A549 (cell line): ENCODE measurements around the gene MFNG. TPM values are rescaled to one million over a fixed set of nuclear protein-coding genes. Genes with fewer than 3 reads are reported as not detected.

Experiments used
- ATAC-seq, 2 experiments: fragments of 200-7000 bp in 1 of 2; fragments of >200 bp in 1 of 2; cut with Nextera tagmentation in 1 of 2; cut with Tn5 transposase in 1 of 2; 3 replicates each; pipeline versions ENCODE4 v1.8.0 to v1.9.1; 2018 to 2020; ENCODE audit warnings: mild to moderate bottlenecking in 1 of 2, moderate library complexity in 1 of 2
- CTCF ChIA-PET: fragments of 300-600 bp; sonication (Branson Sonifier 250); formaldehyde crosslinking; extraction: SDS; loops from one replicate; lab custom pipeline; 2021; ENCODE audit warnings: antibody characterized with exemption, inconsistent platforms; lab: Yijun Ruan, JAX
- POLR2A ChIA-PET: fragments of 350-600 bp; formaldehyde crosslinking; extraction: SDS; loops from one replicate; lab custom pipeline; 2021; ENCODE audit warnings: antibody characterized with exemption, inconsistent platforms; lab: Yijun Ruan, JAX
- DNase-seq, 2 experiments: peaks; one replicate each; pipeline versions ENCODE4 v3.0.0 to v3.0.0-alpha.2; 2011 to 2016; ENCODE audit warnings: low read depth in 1 of 2, low spot score in 1 of 2
- FAIRE-seq: peaks from 2 replicates; lab custom pipeline; 2011; peaks lifted over from hg19 to GRCh38; lab: Jason Lieb, UNC
- H3K27ac ChIP-seq, 2 experiments: fragments of >200 bp; sonication (Bioruptor Twin); formaldehyde crosslinking; 3 replicates each; pipeline ENCODE4 v1.5.1; 2016 to 2017
- H3K4me1 ChIP-seq: fragments of >200 bp; sonication (Bioruptor Twin); formaldehyde crosslinking; 3 replicates; pipeline ENCODE4 v1.6.1; 2016
- H3K4me2 ChIP-seq: fragments of >200 bp; sonication (Bioruptor Twin); formaldehyde crosslinking; 3 replicates; pipeline ENCODE4 v1.6.1; 2016
- H3K4me3 ChIP-seq: fragments of >200 bp; sonication (Bioruptor Twin); formaldehyde crosslinking; 3 replicates; pipeline ENCODE4 v1.5.1; 2016
- H3K9me3 ChIP-seq: fragments of >200 bp; sonication (Bioruptor Twin); formaldehyde crosslinking; 3 replicates; pipeline ENCODE4 v1.6.1; 2016
- CBX2 ChIP-seq: fragments of 200-600 bp; sonication (generic); IDR thresholded peaks from 2 replicates; pipeline ENCODE4 v1.6.1; 2016; ENCODE audit warnings: low read depth, mild to moderate bottlenecking, borderline replicate concordance
- CHD4 ChIP-seq: fragments of 200-600 bp; sonication (generic); IDR thresholded peaks from 2 replicates; pipeline ENCODE4 v1.6.1; 2016; ENCODE audit warnings: antibody characterized with exemption, mild to moderate bottlenecking, borderline replicate concordance
- EHF ChIP-seq: fragments of 250-450 bp; sonication (Bioruptor Pico); IDR thresholded peaks from 2 replicates; pipeline ENCODE4 v1.5.0; 2020; ENCODE audit warnings: mild to moderate bottlenecking
- ELK1 ChIP-seq: fragments of 150-350 bp; IDR thresholded peaks from 2 replicates; pipeline ENCODE4 v1.6.1; 2014; ENCODE audit warnings: low read depth, mild to moderate bottlenecking, low read length
- EP300 ChIP-seq, 2 experiments: fragments of >200 bp; sonication (Bioruptor Twin); formaldehyde crosslinking; IDR thresholded peaks; 2 replicates in 1 of 2; 3 replicates in 1 of 2; pipeline ENCODE4 v1.6.1; 2016 to 2017
- FOSL2 ChIP-seq, 2 experiments: fragments of 450-650 bp in 1 of 2; fragments of >200 bp in 1 of 2; sonication (Bioruptor Twin) in 1 of 2; formaldehyde crosslinking; IDR thresholded peaks; 2 replicates each; pipeline versions ENCODE4 v1.5.0 to v1.6.1; 2016 to 2020; ENCODE audit warnings: mild to moderate bottlenecking in 1 of 2, moderate library complexity in 1 of 2
- GATA3 ChIP-seq: IDR thresholded peaks from 2 replicates; pipeline ENCODE4 v1.6.1; 2012; ENCODE audit warnings: borderline replicate concordance
- HDAC2 ChIP-seq: fragments of 200-600 bp; sonication (generic); IDR thresholded peaks from 2 replicates; pipeline ENCODE4 v1.6.1; 2016
- KDM1A ChIP-seq: fragments of 200-600 bp; sonication (generic); IDR thresholded peaks from 2 replicates; pipeline ENCODE4 v1.6.1; 2016; ENCODE audit warnings: low read depth, mild to moderate bottlenecking
- MAFK ChIP-seq: fragments of 450-650 bp; IDR thresholded peaks from 2 replicates; pipeline ENCODE4 v1.6.1; 2014; ENCODE audit not compliant: partially characterized antibody
- MAX ChIP-seq: IDR thresholded peaks from 2 replicates; pipeline ENCODE4 v1.6.1; 2012
- MAZ ChIP-seq: fragments of 150-350 bp; IDR thresholded peaks from 2 replicates; pipeline ENCODE4 v1.6.1; 2014; ENCODE audit warnings: antibody characterized with exemption, low read depth, low read length, borderline replicate concordance
- MYC ChIP-seq: IDR thresholded peaks from 2 replicates; pipeline ENCODE4 v1.6.1; 2012; ENCODE audit warnings: mild to moderate bottlenecking, inconsistent platforms, low read length, improper control_type of control experiment, borderline replicate concordance
- NFE2L2 ChIP-seq: fragments of 150-350 bp; conservative IDR thresholded peaks from 2 replicates; pipeline ENCODE4 v1.6.1; 2014; ENCODE audit warnings: low read length
- PBX3 ChIP-seq: IDR thresholded peaks from 2 replicates; pipeline ENCODE4 v1.6.1; 2012
- POLR2A ChIP-seq: IDR thresholded peaks from 2 replicates; pipeline ENCODE4 v1.6.1; 2012; ENCODE audit warnings: mild to moderate bottlenecking, low read length
- TFCP2L1 ChIP-seq: fragments of 250-450 bp; sonication (Bioruptor Pico); IDR thresholded peaks from 2 replicates; pipeline ENCODE4 v1.5.0; 2021; ENCODE audit warnings: mild to moderate bottlenecking
- TP53 ChIP-seq: fragments of 250-450 bp; sonication (Bioruptor Pico); IDR thresholded peaks from 2 replicates; pipeline ENCODE4 v1.5.0; 2021; ENCODE audit warnings: mild to moderate bottlenecking, moderate library complexity
- ZFP36 ChIP-seq: fragments of 450-650 bp; IDR thresholded peaks from 2 replicates; pipeline ENCODE4 v1.6.1; 2014; ENCODE audit warnings: borderline replicate concordance; ENCODE audit not compliant: partially characterized antibody
- ZSCAN20 ChIP-seq: fragments of 250-450 bp; sonication (Bioruptor Pico); IDR thresholded peaks from 2 replicates; pipeline ENCODE4 v1.8.0; 2022; ENCODE audit warnings: mild to moderate bottlenecking, moderate library complexity
- WGBS: methylation state at CpG from one replicate; pipeline ENCODE4 v1.1.6; 2017; ENCODE audit errors: missing lambda C conversion rate; 5-methylcytosine and 5-hydroxymethylcytosine counted together
- polyA plus RNA-seq, 4 experiments: library from polyadenylated mRNA; depleted of rRNA in 3 of 4; stranded (reverse); fragments of >200 nt; fragmentation: RNase III in 1 of 4; extraction: RNeasy Plus Mini Kit Qiagen cat#74134 plus additional on column Dnase treatment in 1 of 4; gene quantifications; 2 replicates in 3 of 4; 3 replicates in 1 of 4; pipeline ENCODE4 v1.2.3, GENCODE V29; 2011 to 2017
- TF ChIP-seq, protein P1 (sequence below): IDR thresholded peaks from 2 replicates; pipeline ENCODE4 v1.6.1; 2012; ENCODE audit warnings: low read depth, borderline replicate concordance

Gene MFNG
- polyA plus RNA-seq, 2 of the 4 experiments (the other 2 are of a cell fraction): 1.2 to 1.8 TPM

GRCh38 chr22:37516456-37516855 lies 30.3 kb upstream of the MFNG start:
- H3K9me3 ChIP-seq: no peaks in the 10 kb centered on the region
- CTCF ChIA-PET: interaction anchor here (0.9 to 1.4 kb wide), 2 partner anchors 22 to 46 kb away, joined by 3 to 4 read pairs; no protein-coding TSS in a partner anchor
- FAIRE-seq (no peak), DNase-seq (no peak), ATAC-seq (no peak)
- WGBS: 87% methylated on average over 1 of the region's 1 CpG
- peaks cover 36% of the 10 kb centered on the region for H3K4me1 ChIP-seq
- POLR2A ChIA-PET: no interaction called here
- no peak overlapping the region for H3K4me3 ChIP-seq
- H3K27ac ChIP-seq: no peak overlapping the region
- TF ChIP-seq NFE2L2 (no peak), ELK1 (no peak), PBX3 (no peak), CBX2 (no peak), KDM1A (no peak), CHD4 (no peak), POLR2A (no peak), EP300 (IDR thresholded peaks at IDR 0.05) (no peak), TFCP2L1 (CRISPR knock-in tag) (no peak), MAX (no peak), MYC (no peak), HDAC2 (no peak), ZFP36 (no peak), MAZ (no peak), FOSL2 (IDR thresholded peaks at IDR 0.05) (no peak), FOSL2 (CRISPR knock-in tag; IDR thresholded peaks at IDR 0.05) (no peak), ZSCAN20 (no peak)
- TF ChIP-seq, protein P1, sequence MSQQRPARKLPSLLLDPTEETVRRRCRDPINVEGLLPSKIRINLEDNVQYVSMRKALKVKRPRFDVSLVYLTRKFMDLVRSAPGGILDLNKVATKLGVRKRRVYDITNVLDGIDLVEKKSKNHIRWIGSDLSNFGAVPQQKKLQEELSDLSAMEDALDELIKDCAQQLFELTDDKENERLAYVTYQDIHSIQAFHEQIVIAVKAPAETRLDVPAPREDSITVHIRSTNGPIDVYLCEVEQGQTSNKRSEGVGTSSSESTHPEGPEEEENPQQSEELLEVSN: no peak
- H3K4me2 ChIP-seq: no peak overlapping the region

DNA sequence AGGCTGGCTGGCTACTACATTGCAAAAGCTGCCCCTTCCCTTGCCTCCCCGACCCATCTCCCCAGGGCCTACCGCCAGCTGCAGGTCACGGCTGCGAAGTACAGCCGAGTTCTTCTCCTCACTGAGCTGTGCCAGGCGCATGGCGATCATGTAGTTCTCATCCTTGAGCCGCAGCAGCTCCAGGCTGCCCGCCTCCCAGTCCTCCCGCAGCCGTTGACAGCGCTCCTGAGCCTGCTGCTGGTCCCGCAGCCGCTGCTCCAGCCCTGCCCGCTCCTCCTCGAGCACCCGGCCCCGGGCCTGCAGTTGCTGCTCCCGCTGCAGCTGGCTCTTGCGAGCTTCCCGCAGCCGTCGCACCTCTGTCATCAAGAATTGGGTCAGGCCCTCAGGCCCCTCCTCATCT lies 29.7 kb upstream of the MFNG start:
- H3K27ac ChIP-seq: no peak overlapping the region
- FAIRE-seq (no peak), DNase-seq (no peak), ATAC-seq (no peak)
- no peak overlapping the region for H3K4me3 ChIP-seq
- 94% methylated on average over 10 of the region's 23 CpGs for WGBS
- TF ChIP-seq, protein P1: no peak
- TF ChIP-seq GATA3 (no peak), EHF (CRISPR knock-in tag) (no peak)
- ChIA-PET CTCF (interaction anchor here (0.9 to 1.4 kb wide), 2 partner anchors 23 to 47 kb away, joined by 3 to 4 read pairs; no protein-coding TSS in a partner anchor), POLR2A (no interaction called here)
- no peak overlapping the region for H3K4me2 ChIP-seq
- peaks cover 41% of the 10 kb centered on the region for H3K4me1 ChIP-seq
- no peaks in the 10 kb centered on the region for H3K9me3 ChIP-seq

DNA sequence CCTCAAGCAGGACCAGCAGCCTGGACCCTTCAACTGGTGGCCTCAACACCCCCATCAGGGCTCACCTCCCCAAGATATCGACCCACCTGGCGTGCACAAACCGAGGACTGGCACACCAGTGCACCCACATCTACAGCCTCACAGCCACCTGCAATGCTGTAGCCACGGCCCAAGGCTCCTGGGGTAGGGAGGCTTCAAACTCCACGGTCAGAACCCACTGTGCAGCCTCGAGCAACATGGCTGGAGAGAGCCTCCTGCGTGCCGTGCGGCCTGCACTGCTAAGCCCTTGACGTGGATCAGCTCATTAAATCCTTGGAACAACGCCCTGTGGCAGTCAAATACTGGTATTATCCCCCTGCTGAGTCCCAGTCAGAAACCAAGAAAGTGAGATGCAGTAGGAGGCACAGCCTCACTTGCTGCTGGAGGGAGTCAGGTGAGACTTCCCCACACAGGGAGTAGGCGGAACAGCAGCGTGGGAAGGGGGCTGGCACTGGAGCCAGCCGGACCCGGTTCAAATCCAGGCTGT lies 28.4 kb upstream of the MFNG start:
- Histone ChIP-seq H3K4me3 (no peak overlapping the region), H3K4me2 (no peak overlapping the region), H3K9me3 (no peaks in the 10 kb centered on the region), H3K27ac (peak overlapping the region in 1 of 2 experiments; percentile 57; a peak in 3 of 6 replicates), H3K4me1 (peaks cover 51% of the 10 kb centered on the region)
- CTCF ChIA-PET: no interaction called here
- 74% methylated on average over 7 of the region's 15 CpGs for WGBS
- ATAC-seq (no peak), DNase-seq (no peak), FAIRE-seq (no peak)
- TF ChIP-seq MAFK: no peak
- no peak for TF ChIP-seq ZSCAN20
- TF ChIP-seq EHF (CRISPR knock-in tag): no peak
- no peak for TF ChIP-seq TP53 (CRISPR knock-in tag)
- TF ChIP-seq HDAC2: no peak
- POLR2A ChIA-PET: interaction anchor here (0.7 kb wide), 1 partner anchor 24 kb away, joined by 6 read pairs; no protein-coding TSS in a partner anchor
